ENCODE results near the gene TRIM40.
"Not testable (repeated sequence)": the region's sequence is repeated elsewhere in the genome, so short reads cannot be mapped to it uniquely, and the experiment has no call there.

The TRIM40 gene

GRCh38 chr6:30136570-30137286 lies 788 bp downstream of the TRIM40 start:
- Histone ChIP-seq H4K20me1 (ENCODE audit: insufficient read depth) (no peaks in the 10 kb centered on the region), H3K27me3 (ENCODE audit: insufficient read depth, low read depth) (no peaks in the 10 kb centered on the region), H3K9ac (no peak overlapping the region), H2AFZ (ENCODE audit: low read depth) (no peak overlapping the region), H3K4me2 (peak overlapping the region; percentile 44), H3K79me2 (ENCODE audit: insufficient read depth, low read depth) (no peaks in the 10 kb centered on the region), H3K4me1 (ENCODE audit: low read depth, poor library complexity, severe bottlenecking) (peaks cover 28% of the 10 kb centered on the region), H3K36me3 (ENCODE audit: insufficient read depth) (no peaks in the 10 kb centered on the region), H3K4me3 (IDR thresholded peaks at IDR 0.05; ENCODE audit: insufficient read depth, low read depth, low read length) (no peak overlapping the region), H3K27ac (no peak overlapping the region; the same call in 1 of the 2 replicates)
- no peak for TF ChIP-seq CTCF (conservative IDR thresholded peaks at IDR 0.05; ENCODE audit: low read depth, low read length)

GRCh38 chr6:30140240-30140639 lies 4.3 kb downstream of the TRIM40 start:
- H3K27ac ChIP-seq; H3K9ac ChIP-seq; H4K20me1 ChIP-seq (ENCODE audit: insufficient read depth); H3K4me3 ChIP-seq (IDR thresholded peaks at IDR 0.05; ENCODE audit: insufficient read depth, low read depth, low read length); H3K79me2 ChIP-seq (ENCODE audit: insufficient read depth, low read depth); H3K36me3 ChIP-seq (ENCODE audit: insufficient read depth); H3K27me3 ChIP-seq (ENCODE audit: insufficient read depth, low read depth); H2AFZ ChIP-seq (ENCODE audit: low read depth); H3K4me2 ChIP-seq: not testable (repeated sequence)
- peaks cover 26% of the 10 kb centered on the region for H3K4me1 ChIP-seq (ENCODE audit: low read depth, poor library complexity, severe bottlenecking)

GRCh38 chr6:30142665-30143064 lies 6.7 kb downstream of the TRIM40 start:
- H3K27ac ChIP-seq = no peak overlapping the region
- H4K20me1 ChIP-seq (ENCODE audit: insufficient read depth) = no peaks in the 10 kb centered on the region
- no peaks in the 10 kb centered on the region for H3K79me2 ChIP-seq (ENCODE audit: insufficient read depth, low read depth)
- H3K36me3 ChIP-seq (ENCODE audit: insufficient read depth) = no peaks in the 10 kb centered on the region
- H3K4me1 ChIP-seq (ENCODE audit: low read depth, poor library complexity, severe bottlenecking) = peaks cover 16% of the 10 kb centered on the region
- H3K4me2 ChIP-seq = no peak overlapping the region
- TF ChIP-seq CTCF (conservative IDR thresholded peaks at IDR 0.05; ENCODE audit: low read depth, low read length) = no peak
- H3K9ac ChIP-seq = no peak overlapping the region
- H2AFZ ChIP-seq (ENCODE audit: low read depth) = no peak overlapping the region
- H3K4me3 ChIP-seq (IDR thresholded peaks at IDR 0.05; ENCODE audit: insufficient read depth, low read depth, low read length) = no peak overlapping the region
- H3K27me3 ChIP-seq (ENCODE audit: insufficient read depth, low read depth) = no peaks in the 10 kb centered on the region

- no peaks in the 10 kb centered on the region for H4K20me1 ChIP-seq (ENCODE audit: insufficient read depth)
- H3K79me2 ChIP-seq (ENCODE audit: insufficient read depth, low read depth) = no peaks in the 10 kb centered on the region
- no peak overlapping the region for H3K27ac ChIP-seq
- H3K27me3 ChIP-seq (ENCODE audit: insufficient read depth, low read depth) = no peaks in the 10 kb centered on the region
- no peak for TF ChIP-seq CTCF (conservative IDR thresholded peaks at IDR 0.05; ENCODE audit: low read depth, low read length)
- no peak overlapping the region for H3K4me2 ChIP-seq
- H3K4me1 ChIP-seq (ENCODE audit: low read depth, poor library complexity, severe bottlenecking) = peaks cover 19% of the 10 kb centered on the region
- no peaks in the 10 kb centered on the region for H3K36me3 ChIP-seq (ENCODE audit: insufficient read depth)
- H3K4me3 ChIP-seq (IDR thresholded peaks at IDR 0.05; ENCODE audit: insufficient read depth, low read depth, low read length) = no peak overlapping the region
- no peak overlapping the region for H3K9ac ChIP-seq
- H2AFZ ChIP-seq (ENCODE audit: low read depth) = no peak overlapping the region
Measured at GRCh38 chr6:30143780-30144179, 7.8 kb downstream of the TRIM40 start.

- H3K4me2 ChIP-seq = no peak overlapping the region
- H3K79me2 ChIP-seq (ENCODE audit: insufficient read depth, low read depth) = no peaks in the 10 kb centered on the region
- peaks cover 19% of the 10 kb centered on the region for H3K4me1 ChIP-seq (ENCODE audit: low read depth, poor library complexity, severe bottlenecking)
- H3K27me3 ChIP-seq (ENCODE audit: insufficient read depth, low read depth) = no peaks in the 10 kb centered on the region
- no peak for TF ChIP-seq CTCF (conservative IDR thresholded peaks at IDR 0.05; ENCODE audit: low read depth, low read length)
- H3K27ac ChIP-seq = no peak overlapping the region
- H3K4me3 ChIP-seq (IDR thresholded peaks at IDR 0.05; ENCODE audit: insufficient read depth, low read depth, low read length) = no peak overlapping the region
- no peaks in the 10 kb centered on the region for H4K20me1 ChIP-seq (ENCODE audit: insufficient read depth)
- H3K36me3 ChIP-seq (ENCODE audit: insufficient read depth) = no peaks in the 10 kb centered on the region
- H3K9ac ChIP-seq = no peak overlapping the region
- no peak overlapping the region for H2AFZ ChIP-seq (ENCODE audit: low read depth)
Measured at GRCh38 chr6:30144811-30145210, 8.9 kb downstream of the TRIM40 start.
